ENCODE data around the gene FGFRL1.

- TF ChIP-seq CTCF (IDR thresholded peaks at IDR 0.05; ENCODE audit: poor library complexity, severe bottlenecking) (no peak), EP300 (conservative IDR thresholded peaks at IDR 0.05; ENCODE audit: poor library complexity, severe bottlenecking) (no peak), EZH2 (IDR thresholded peaks at IDR 0.05; ENCODE audit: borderline replicate concordance, insufficient read depth, low read length, poor library complexity, severe bottlenecking) (no peak), MXI1 (conservative IDR thresholded peaks at IDR 0.05; ENCODE audit: poor library complexity, severe bottlenecking) (no peak), POLR2AphosphoS5 (IDR thresholded peaks at IDR 0.05) (no peak)
These were observed 3.1 kb downstream of the FGFRL1 start for GRCh38 chr4:1014291-1015167.

All from neural cell (in vitro differentiated cells).